Measurements from ENCODE around the gene FNDC8.

Gene FNDC8

GRCh38 chr17:35163886-35164285 is 42.5 kb downstream of the FNDC8 start:
- no peak overlapping the region for H3K27ac ChIP-seq (replicated peaks)
- DNase-seq (ENCODE audit: low read depth in 1 of 2, low spot score in 1 of 2) = no peak
- no peaks in the 10 kb centered on the region for H3K27me3 ChIP-seq (ENCODE audit: insufficient read depth, poor library complexity, severe bottlenecking)
- TF ChIP-seq POLR2AphosphoS5 (IDR thresholded peaks at IDR 0.05; ENCODE audit: low read depth) = no peak
- TF ChIP-seq CTCF (IDR thresholded peaks at IDR 0.05; ENCODE audit: insufficient read depth, low read length) = no peak
- TF ChIP-seq REST (IDR thresholded peaks at IDR 0.05; ENCODE audit: insufficient replicate concordance, low read depth) = no peak
- no peak for TF ChIP-seq GABPA (IDR thresholded peaks at IDR 0.05; ENCODE audit: low read depth)
- no peak for TF ChIP-seq SPI1 (IDR thresholded peaks at IDR 0.05; ENCODE audit: borderline replicate concordance, low read depth)
- no peak overlapping the region for H3K4me3 ChIP-seq (replicated peaks; ENCODE audit: insufficient read depth, low read length)

- DNase-seq (ENCODE audit: low read depth in 1 of 2, low spot score in 1 of 2) = no peak
- TF ChIP-seq POLR2AphosphoS5 (IDR thresholded peaks at IDR 0.05; ENCODE audit: low read depth) (no peak), GABPA (IDR thresholded peaks at IDR 0.05; ENCODE audit: low read depth) (no peak), REST (IDR thresholded peaks at IDR 0.05; ENCODE audit: insufficient replicate concordance, low read depth) (no peak), CTCF (IDR thresholded peaks at IDR 0.05; ENCODE audit: insufficient read depth, low read length) (no peak), SPI1 (IDR thresholded peaks at IDR 0.05; ENCODE audit: borderline replicate concordance, low read depth) (no peak)
Observed at GRCh38 chr17:35164716-35165115, 43.3 kb downstream of the FNDC8 start.

GRCh38 chr17:35166526-35166925 is 45.1 kb downstream of the FNDC8 start:
- H3K27ac ChIP-seq (replicated peaks) = no peak overlapping the region
- no peak for TF ChIP-seq CTCF (IDR thresholded peaks at IDR 0.05; ENCODE audit: insufficient read depth, low read length)
- no peak for TF ChIP-seq SPI1 (IDR thresholded peaks at IDR 0.05; ENCODE audit: borderline replicate concordance, low read depth)
- no peak for TF ChIP-seq REST (IDR thresholded peaks at IDR 0.05; ENCODE audit: insufficient replicate concordance, low read depth)
- TF ChIP-seq POLR2AphosphoS5 (IDR thresholded peaks at IDR 0.05; ENCODE audit: low read depth) = no peak
- TF ChIP-seq GABPA (IDR thresholded peaks at IDR 0.05; ENCODE audit: low read depth) = no peak
- H3K27me3 ChIP-seq (ENCODE audit: insufficient read depth, poor library complexity, severe bottlenecking) = no peaks in the 10 kb centered on the region
- no peak overlapping the region for H3K4me3 ChIP-seq (replicated peaks; ENCODE audit: insufficient read depth, low read length)
- DNase-seq (ENCODE audit: low read depth in 1 of 2, low spot score in 1 of 2) = no peak

More at GRCh38 chr17:35164716-35165115, 43.3 kb downstream of the FNDC8 start:
- H3K27me3 ChIP-seq (ENCODE audit: insufficient read depth, poor library complexity, severe bottlenecking) = no peaks in the 10 kb centered on the region
- no peak overlapping the region for H3K4me3 ChIP-seq (replicated peaks; ENCODE audit: insufficient read depth, low read length)
- H3K27ac ChIP-seq (replicated peaks) = no peak overlapping the region

Data from HL-60 (cell line).